Astrocyte of the cerebellum (primary cell): ENCODE measurements around the gene AGPS.

ENCODE experiments used
- DNase-seq: peaks from one replicate; pipeline ENCODE4 v3.0.0-alpha.2; 2011; ENCODE audit warnings: low read depth
- H3K4me3 ChIP-seq: 2 replicates; pipeline ENCODE4 v1.5.1; 2011; ENCODE audit warnings: mild to moderate bottlenecking, low read depth, low read length, moderate library complexity
- CTCF ChIP-seq: IDR thresholded peaks from 2 replicates; pipeline ENCODE4 v1.5.1; 2012; ENCODE audit warnings: low read length, low read depth, moderate library complexity, mild to moderate bottlenecking; ENCODE audit errors: missing control alignments
- in situ Hi-C: cut with HindIII; loops from 2 replicates; pipeline ENCODE4 v1.10.0; 2017; ENCODE audit warnings: low sequenced_read_pairs

The AGPS gene

GRCh38 chr2:177543007-177543760 is 150.6 kb downstream of the AGPS start:
- no peak overlapping the region for H3K4me3 ChIP-seq
- in situ Hi-C loops: no loop called here
- peak; percentile 94 for DNase-seq
- TF ChIP-seq CTCF: no peak

- in situ Hi-C loops: no loop called here
- no peak for TF ChIP-seq CTCF
- no peak for DNase-seq
- no peak overlapping the region for H3K4me3 ChIP-seq
These were observed 152.6 kb downstream of the AGPS start for GRCh38 chr2:177545143-177545542.

- in situ Hi-C loops: no loop called here
- no peak for DNase-seq
- TF ChIP-seq CTCF: no peak
- no peak overlapping the region for H3K4me3 ChIP-seq
These were observed 153.5 kb downstream of the AGPS start for GRCh38 chr2:177545981-177546585.

- H3K4me3 ChIP-seq: no peak overlapping the region
- TF ChIP-seq CTCF: no peak
- in situ Hi-C loops: no loop called here
- DNase-seq: no peak
These were observed 154.5 kb downstream of the AGPS start for GRCh38 chr2:177547122-177547521.

GRCh38 chr2:177547772-177548171 is 155.2 kb downstream of the AGPS start:
- in situ Hi-C loops: no loop called here
- TF ChIP-seq CTCF: no peak
- H3K4me3 ChIP-seq: no peak overlapping the region
- no peak for DNase-seq

- no peak for TF ChIP-seq CTCF
- in situ Hi-C loops: no loop called here
- H3K4me3 ChIP-seq: no peak overlapping the region
- DNase-seq: no peak
These were observed 156.1 kb downstream of the AGPS start for GRCh38 chr2:177548636-177549035.
